Femur (tissue), 1 donor: ENCODE measurements around the gene MB.

Experiments
- DNase-seq: peaks from one replicate; pipeline ENCODE4 v3.0.0-alpha.2; 2017

MB gene

DNA sequence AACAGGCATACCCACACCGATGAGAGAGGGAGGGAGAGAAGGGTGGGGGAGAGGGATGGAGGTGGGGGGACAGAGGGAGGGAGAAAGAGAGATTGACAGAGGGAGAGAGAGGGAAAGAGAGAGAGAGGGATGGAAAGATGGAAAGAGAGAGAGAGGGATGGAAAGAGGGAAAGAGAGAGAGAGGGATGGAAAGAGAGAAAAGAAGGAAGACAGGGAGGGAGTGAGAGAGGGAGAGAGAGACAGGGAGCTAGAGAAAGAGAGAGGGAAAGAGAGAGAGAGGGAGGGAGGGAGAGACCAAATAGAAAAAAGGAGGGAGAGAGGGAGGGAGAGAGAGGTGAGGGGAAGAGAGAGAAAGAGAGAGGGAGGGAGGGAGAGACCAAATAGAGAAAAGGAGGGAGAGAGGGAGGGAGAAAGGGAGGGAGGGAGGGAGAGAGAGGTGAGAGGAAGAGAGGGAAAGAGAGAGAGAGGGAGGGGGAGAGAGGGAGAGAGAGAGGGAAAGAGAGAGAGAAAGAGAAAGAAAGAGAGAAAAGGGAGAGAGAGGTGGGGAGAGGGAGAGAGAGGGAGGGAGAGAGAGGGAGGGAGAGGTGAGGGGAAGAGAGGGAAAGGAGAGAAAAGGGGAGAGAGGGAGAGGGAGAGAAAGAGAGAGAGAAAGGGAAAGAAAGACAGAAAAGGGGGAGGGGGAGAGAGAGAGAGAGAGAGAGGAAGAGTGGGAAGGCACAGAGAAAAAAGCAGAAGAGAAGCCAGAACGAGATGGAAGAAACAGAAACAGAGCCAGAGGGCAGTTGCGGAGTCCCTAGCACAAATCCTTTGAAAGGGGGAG is 23.8 kb downstream of the MB start:
- no peak for DNase-seq

GRCh38 chr22:35592418-35592967 is 24.6 kb downstream of the MB start:
- DNase-seq, result no peak

DNA sequence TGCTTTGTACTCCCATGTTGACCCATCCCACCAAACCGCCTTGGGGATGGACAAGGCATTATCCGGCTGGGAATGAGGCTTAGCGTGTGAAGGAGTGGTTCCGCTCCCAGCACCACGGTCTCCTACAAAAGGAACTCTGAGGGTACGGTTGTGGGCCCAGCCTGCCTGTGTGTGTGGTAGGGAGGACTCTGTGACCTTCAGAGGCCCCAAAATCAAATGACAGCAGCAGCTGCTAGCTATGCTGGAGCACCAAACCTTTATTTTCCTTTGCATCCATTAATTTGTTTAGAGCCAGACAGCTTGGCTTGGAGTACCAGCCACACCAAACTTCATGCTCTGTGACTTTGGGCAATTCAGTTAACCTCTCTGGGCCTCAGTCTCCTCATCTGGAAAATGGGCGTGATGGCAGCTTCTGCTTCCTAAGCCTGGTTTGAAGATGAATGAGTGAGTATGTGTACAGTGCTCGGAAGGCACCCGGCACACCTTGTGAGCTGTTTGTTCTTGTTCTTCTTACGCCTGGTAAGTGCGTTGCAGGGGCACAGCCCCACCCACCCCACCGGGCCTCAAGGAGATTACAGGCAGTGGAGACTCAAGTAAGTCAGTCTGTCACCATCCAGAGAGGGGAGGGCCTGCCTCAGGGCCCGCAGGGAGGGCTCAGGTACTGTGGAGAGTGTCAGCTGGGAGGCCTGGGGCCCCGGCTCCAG is 25.3 kb downstream of the MB start:
- DNase-seq, result no peak

GRCh38 chr22:35590634-35591295 is 26.4 kb downstream of the MB start:
- DNase-seq, result peak; percentile 58

DNA sequence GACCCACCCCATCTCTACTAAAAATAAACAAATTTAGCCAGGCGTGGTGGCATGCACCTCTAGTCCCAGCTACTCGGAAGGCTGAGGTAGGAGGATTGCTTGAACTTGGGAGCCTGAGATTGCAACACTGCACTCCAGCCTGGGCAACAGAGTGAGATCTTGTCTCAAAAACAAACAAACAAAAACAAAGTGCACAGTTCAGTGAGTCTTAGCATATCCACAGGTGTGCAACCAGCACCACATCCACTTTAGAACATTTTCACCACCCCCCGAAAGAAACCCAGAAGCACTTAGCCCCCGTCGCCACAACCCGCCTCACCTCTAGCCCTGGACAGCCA is 27.4 kb downstream of the MB start:
- no peak for DNase-seq

DNA sequence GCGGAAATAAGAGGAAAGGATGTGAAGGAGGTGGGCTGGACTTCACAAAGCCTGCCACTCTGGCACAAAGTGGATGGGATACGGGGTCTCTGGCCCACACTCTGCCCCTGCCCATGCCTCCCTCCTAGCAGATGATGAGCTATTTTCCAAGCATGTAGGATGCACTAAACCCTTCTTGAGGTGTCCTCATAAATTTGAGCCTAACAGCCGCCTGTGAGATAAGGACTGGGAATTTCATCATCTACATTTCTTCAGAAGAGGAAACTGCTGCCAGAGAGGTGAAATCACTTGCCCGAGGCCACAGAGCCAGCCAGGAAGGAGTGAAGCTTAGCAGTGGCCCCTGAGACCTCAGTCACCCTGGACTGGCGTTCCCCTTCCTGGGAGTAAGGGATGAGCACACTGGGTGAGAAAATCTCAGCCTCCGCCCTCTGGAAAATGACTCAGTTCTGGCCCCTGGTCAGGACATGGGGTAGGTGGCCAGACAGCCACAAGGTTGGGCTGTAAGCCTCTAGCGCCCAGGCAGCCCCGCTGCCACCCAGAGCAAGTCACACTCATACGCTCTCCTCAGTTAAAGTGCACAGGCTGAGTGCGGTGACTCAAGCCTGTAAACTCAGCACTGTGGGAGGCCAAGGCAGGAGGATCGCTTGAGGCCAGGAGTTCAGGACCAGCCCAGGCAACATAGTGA is 27.9 kb downstream of the MB start:
- no peak for DNase-seq

DNA sequence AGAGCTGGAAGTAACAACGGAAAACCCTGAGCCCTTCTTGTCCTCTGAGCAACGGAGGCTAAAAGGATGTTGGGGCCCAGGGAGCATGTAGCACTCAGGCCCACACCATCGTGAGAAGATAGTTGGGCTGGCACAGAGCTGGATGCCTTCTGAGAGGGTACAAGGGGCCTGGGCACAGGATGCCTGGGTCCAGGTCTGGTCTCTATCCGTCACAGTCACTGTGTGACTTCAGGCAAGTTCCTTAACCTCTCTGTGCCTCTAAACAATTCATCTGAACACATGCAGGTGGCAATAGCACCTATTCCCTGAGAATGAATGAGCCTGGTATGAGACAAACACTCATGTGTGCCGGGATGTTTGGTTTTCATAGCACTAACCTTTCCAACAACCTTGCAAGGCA is 29.2 kb downstream of the MB start:
- no peak for DNase-seq

DNA sequence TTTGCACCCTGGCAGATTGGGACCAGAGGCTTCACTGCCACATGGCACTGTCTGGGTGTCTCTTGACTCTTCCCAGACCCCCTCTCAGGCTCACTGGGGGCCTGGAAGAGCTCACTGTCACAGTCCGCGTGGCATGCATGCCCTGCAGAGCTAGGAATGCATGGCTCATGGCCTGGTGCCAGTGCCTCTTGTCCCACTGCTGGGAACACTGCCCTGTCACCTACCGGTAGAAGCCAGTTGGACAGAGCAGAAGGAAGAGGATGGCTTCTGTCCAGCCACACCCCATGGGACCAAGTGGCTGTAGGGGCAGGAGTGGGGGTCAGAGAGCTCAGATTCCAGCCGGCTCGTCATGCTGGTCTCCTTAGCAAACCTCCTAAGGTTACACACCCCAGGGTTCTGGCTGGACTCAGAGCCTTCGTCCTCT is 29.7 kb downstream of the MB start:
- peak; percentile 78 for DNase-seq

- no peak for DNase-seq
These were observed 30.4 kb downstream of the MB start for GRCh38 chr22:35586771-35587170.

DNA sequence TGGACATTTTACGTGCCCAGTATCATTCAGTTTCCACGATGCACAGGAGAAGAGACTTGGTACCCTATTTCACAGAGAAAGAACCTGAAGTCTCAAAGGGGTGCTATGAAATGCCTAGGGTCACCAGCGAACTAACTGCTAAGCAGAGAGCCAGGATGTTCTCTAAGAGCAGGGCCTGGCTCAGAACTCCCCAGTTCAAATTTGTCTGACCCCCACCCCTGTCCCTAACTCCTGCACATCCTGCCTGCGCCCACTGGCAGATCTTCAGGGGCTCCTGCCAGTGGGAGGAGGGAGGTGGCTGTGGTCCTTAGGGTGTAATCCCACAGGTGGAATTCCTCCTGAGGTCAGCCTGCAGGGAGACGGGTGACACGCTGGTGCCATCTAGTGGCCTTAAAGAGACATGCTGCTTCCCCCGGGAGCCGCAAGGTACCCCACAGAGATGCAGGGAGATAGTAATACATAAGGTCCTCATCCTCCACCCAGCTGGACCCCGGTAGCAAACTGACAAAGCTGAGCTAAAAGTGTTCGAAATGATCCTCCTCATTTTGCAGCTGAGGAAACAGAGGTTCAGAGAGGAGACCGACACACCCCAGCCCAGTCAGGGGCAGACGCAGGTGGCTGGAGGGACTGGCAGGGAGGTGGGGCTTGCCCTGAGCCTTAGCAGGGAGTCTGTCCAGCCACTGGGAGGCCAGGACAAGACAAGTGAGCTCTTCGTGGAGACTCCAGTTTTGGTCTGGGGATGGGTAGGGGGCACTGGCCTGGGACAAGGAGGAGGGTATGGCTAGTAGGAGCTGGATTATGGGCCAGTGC is 34.1 kb downstream of the MB start:
- DNase-seq, result peak; percentile 58

DNA sequence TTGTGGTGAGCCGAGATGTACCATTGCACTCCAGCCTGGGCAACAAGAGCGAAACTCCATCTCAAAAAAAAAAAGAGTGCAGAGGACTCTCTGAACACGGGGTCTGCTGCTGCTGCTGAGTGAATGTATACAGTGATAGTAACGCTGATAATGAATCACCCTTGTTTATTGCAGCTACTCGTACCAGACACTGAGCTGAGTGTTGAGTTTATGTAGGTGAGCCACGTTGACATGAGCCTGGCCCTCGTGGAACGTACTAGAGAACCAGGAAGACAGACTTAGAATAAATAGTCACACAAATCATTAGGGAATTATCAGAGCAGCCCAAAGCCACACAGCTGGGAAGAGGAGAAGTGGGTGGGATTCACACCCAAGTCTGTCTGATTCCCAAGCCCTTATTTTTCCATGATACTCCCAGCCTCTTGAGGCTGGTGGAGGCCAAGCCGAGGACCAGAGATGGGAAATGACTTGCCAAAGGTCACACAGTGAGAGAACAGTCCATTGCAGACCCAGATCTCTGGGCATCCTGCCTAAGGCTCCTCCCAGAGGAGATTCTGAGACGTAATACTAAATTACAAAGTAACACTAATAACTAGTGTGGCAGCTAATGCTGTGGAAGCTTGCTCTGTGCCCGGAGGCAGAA is 34.8 kb downstream of the MB start:
- no peak for DNase-seq

DNA sequence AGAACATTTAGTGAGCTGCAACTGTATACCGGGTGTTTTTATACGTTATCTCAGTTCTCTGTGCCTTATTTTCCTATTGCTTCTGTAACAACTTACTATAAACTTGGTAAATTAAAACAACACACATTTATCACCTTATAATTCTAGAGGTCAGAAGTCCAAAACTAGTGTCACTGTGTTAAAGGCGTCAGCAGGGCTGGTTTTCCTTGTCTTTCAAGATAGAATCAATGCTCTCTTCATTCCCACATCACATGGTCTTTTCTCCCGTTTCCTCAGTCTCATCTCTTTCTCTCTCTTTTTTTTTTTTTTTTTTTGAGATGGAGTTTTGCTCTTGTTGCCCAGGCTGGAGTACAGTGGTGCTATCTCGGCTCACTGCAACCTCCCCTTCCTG is 36.1 kb downstream of the MB start:
- no peak for DNase-seq

DNA sequence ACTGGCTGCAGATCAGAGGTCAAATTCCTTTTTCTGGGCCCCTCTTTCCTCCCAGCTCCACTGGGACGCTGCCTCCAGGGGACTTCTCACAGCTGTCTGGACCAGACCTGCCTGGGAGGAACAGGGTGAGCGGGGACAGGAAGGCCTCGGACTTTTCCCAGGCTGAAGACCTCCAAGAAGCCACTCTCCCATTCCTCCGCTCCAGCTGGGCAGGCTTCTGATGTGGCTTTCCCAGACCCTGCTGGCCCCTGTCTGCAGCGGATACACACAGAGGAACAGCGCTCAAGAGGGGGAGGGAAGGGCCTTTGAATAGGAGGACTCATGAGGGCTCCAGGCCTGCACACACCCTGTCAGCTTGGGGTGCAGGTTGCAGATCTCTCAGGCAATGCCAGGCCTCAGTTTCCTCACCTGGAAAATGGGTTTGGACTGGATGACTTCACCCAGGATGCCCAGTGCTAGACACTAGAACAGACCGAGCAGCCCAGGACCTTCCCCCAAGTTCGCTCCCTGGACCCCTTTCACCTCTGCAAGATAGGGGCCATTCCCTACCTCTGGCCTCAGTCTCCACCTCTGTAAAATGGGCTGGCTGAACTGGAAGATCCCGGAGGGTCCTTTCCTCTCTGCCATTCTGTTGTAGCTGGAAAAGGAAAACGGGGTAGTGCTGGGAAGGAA is 36.6 kb downstream of the MB start:
- peak; percentile 37 for DNase-seq

DNA sequence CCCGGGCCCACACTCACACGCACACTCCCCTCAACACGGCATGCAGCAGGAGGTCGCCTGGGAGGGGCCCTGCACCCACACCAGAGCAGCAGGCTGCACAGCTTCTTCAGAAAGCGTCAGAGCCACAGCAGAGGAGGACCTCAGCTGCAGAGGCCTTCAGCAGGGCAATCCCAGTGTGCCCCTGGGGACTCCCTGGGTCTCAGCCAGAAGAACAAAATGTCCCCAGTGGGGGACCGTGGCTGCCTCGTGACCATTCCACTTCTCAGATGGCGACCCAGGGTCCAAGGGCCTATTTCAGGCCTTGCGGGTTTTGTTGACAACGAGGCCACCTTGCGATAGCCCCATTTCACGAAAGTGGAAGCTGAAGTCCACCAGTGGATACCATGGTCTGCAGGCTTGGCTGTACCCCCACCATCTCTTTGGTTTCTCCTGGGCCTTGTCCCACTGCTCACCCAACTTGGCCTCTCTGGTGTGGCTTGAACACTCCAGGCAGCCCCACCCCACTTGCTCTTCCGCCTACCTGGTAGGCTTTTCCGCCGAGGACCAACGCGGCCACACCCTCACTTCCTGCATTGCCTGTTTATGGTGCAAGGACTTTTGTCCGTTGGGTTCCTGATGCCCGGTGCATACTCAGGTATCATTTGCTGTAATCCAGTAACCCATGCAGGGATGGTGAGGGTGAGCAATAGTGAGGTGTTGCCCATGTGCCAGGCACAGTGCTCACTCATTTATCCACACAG is 38.1 kb downstream of the MB start:
- DNase-seq, result no peak

DNA sequence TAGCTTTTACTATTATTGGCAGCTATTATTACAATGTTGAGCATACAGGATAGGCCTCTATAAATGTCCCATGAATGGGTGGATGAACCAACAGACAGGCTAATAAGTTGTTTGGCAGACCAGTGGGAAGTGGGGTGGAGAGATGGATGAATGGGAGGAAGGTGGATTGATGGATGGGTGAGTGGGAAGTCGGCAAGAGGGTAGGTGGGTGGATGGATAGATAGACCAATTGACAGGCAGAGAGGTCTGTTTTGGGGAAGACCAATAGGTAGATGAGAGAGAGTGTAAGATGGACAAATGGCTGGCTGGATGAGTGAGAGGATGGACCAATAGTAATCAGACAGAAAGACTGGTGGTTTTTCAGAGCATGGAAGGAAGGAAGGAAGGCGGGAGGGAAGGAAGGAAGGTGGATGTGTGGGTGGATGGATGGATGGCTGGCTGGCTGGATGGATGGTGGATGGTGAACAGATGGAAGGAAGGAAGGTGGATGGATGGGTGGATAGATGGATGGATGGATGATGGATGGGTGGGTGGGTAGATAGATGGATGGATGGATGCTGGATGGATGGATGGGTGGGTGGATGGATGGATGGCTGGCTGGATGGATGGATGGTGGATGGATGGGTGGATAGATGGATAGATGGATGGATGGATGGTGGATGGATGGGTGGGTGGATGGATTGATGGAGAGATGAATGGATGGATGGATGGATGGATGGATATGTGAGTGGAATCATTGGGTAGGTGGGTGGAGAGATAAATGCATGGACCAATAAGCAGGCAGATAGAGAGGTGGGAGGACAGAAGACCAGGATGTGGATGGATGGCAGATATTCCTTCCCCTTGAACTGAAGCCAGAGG is 39.1 kb downstream of the MB start:
- DNase-seq, result no peak

DNA sequence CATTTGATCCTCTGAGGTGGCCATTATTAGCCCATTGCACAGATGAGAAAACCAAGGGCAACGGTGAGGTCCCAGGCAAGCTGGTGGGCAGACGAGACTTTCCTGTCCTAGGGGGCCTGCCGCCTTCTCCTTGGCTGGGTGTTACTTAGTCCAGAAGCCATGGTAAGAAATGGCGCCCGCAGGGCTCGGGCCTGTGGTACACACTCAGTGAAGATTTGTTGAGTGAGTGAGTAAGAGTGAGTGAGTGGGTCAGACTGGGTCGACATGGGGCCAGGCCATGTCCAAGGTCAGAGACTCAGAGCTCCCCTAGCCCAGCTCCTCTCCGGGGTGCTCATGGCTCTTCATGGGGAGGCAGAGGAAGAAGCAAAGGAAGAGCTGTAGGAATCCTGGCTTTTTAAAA is 40.5 kb downstream of the MB start:
- no peak for DNase-seq

DNA sequence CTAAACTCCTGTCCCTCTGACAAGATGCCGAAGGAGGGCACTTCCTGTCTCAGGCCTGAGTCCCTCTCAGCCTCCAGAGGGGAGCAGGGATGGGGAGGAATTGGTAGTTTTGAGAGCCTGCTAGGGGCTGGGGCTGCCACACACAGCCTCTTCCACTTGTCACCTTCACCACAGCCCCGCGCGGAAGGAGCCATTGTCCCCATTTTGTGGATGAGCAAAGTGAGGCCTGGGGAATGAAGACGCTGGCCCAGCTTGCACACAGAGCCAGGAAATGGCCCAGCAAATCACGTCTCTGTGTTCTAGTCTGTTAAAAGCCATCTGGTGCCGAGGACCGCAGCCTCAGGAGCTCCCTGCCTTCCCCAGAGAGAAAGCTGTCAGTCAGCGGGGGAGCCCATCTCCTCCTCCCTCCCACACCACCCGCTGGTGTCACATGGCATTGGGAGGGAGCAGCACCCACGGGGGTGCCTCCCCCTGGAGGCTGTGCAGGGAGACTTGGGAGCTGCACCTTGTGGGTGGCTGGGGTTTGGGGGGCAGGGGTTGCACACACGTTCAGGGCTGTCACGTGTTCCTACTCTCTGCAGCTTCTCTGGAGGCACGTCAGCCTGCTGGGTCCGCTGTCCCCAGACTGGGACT is 41.9 kb downstream of the MB start:
- DNase-seq, result no peak

DNA sequence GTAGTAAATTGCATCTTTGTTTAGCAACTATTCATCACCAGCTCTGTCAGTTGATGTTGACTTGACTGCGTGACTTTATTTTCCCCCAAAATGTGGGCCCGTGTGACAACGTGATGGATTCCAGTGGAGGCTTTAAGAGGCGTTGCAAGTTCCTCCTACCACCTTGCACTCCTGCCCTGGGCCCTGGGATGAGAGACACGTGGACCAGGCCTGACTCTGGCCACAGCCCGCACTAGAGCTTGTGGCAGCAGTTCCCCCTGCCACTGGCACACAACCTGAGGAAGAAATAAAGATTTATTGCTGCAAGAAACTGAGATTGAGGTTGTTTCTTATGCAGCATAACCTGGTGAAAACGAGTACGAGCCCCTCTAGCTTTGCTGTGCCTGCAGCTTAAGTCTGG is 44.6 kb downstream of the MB start:
- no peak for DNase-seq

GRCh38 chr22:35570686-35571194 is 46.4 kb downstream of the MB start:
- DNase-seq, result no peak
